ENCODE results near the gene IVD. TPM values are rescaled to one million over a fixed set of nuclear protein-coding genes. Genes with fewer than 3 reads are reported as not detected.

The IVD gene
- total RNA-seq, 1 experiment from 2014 or later, result 27.2 TPM

- no peak for DNase-seq (ENCODE audit: extremely low read depth, low read depth)
These were observed 32.6 kb upstream of the IVD start for GRCh38 chr15:40372981-40373380.

GRCh38 chr15:40377606-40378005 is 28.0 kb upstream of the IVD start:
- DNase-seq (ENCODE audit: extremely low read depth, low read depth), result no peak

- DNase-seq (ENCODE audit: extremely low read depth, low read depth), result no peak
These were observed 26.2 kb upstream of the IVD start for GRCh38 chr15:40379374-40379773.

- DNase-seq (ENCODE audit: extremely low read depth, low read depth), result peak; percentile 78
These were observed 25.7 kb upstream of the IVD start for GRCh38 chr15:40379853-40380252.

GRCh38 chr15:40380636-40381035 is 25.0 kb upstream of the IVD start:
- DNase-seq (ENCODE audit: extremely low read depth, low read depth), result no peak

- no peak for DNase-seq (ENCODE audit: extremely low read depth, low read depth)
These were observed 23.6 kb upstream of the IVD start for GRCh38 chr15:40381818-40382529.

- peak; percentile 90 for DNase-seq (ENCODE audit: extremely low read depth, low read depth)
These were observed 22.8 kb upstream of the IVD start, which contains the start of gene KNSTRN for GRCh38 chr15:40382580-40383456. TSS of gene KNSTRN (plus strand) at chr15:40382721. CDS start at chr15:40382836, 115 bp downstream.

GRCh38 chr15:40386480-40386879 is 19.1 kb upstream of the IVD start:
- no peak for DNase-seq (ENCODE audit: extremely low read depth, low read depth)

- DNase-seq (ENCODE audit: extremely low read depth, low read depth), result no peak
These were observed 16.4 kb upstream of the IVD start for GRCh38 chr15:40388941-40389823.

- DNase-seq (ENCODE audit: extremely low read depth, low read depth), result no peak
These were observed 15.6 kb upstream of the IVD start for GRCh38 chr15:40389824-40390595.

GRCh38 chr15:40392986-40393948 is 12.3 kb upstream of the IVD start:
- peak; percentile 37 for DNase-seq (ENCODE audit: extremely low read depth, low read depth)

- DNase-seq (ENCODE audit: extremely low read depth, low read depth), result no peak
These were observed 7.7 kb upstream of the IVD start for GRCh38 chr15:40397688-40398412.

GRCh38 chr15:40398413-40398873 is 7.2 kb upstream of the IVD start:
- DNase-seq (ENCODE audit: extremely low read depth, low read depth), result no peak

GRCh38 chr15:40399370-40399769 is 6.2 kb upstream of the IVD start:
- DNase-seq (ENCODE audit: extremely low read depth, low read depth), result no peak

- no peak for DNase-seq (ENCODE audit: extremely low read depth, low read depth)
These were observed 1.9 kb downstream of the IVD start for GRCh38 chr15:40407330-40407990.

GRCh38 chr15:40409366-40409765 is 3.8 kb downstream of the IVD start:
- no peak for DNase-seq (ENCODE audit: extremely low read depth, low read depth)

GRCh38 chr15:40410476-40410875 is 4.9 kb downstream of the IVD start:
- DNase-seq (ENCODE audit: extremely low read depth, low read depth), result no peak
